HG03432 (cell line): Measurements from ENCODE around the gene CDKAL1.
"Not testable (repeated sequence)": the region's sequence is repeated elsewhere in the genome, so short reads cannot be mapped to it uniquely, and the experiment has no call there.

ENCODE experiments used
- ATAC-seq: cut with Tn5 transposase; IDR thresholded peaks from one replicate; pipeline ENCODE4 v1.9.1; 2021; ENCODE audit warnings: mild to moderate bottlenecking, moderate library complexity; ENCODE audit not compliant: unreplicated experiment

The CDKAL1 gene

GRCh38 chr6:20589266-20589665 is 55.0 kb downstream of the CDKAL1 start:
- no peak for ATAC-seq

GRCh38 chr6:20590476-20590875 is 56.2 kb downstream of the CDKAL1 start:
- not testable (repeated sequence) for ATAC-seq

GRCh38 chr6:20594299-20594853 is 60.1 kb downstream of the CDKAL1 start:
- not testable (repeated sequence) for ATAC-seq

GRCh38 chr6:20599302-20600051 is 65.2 kb downstream of the CDKAL1 start:
- peak; percentile 76 for ATAC-seq

- ATAC-seq: no peak
Measured at GRCh38 chr6:20600831-20601230, 66.6 kb downstream of the CDKAL1 start.

- no peak for ATAC-seq
Measured at GRCh38 chr6:20604159-20604558, 69.9 kb downstream of the CDKAL1 start.

- no peak for ATAC-seq
Measured at GRCh38 chr6:20605061-20605460, 70.8 kb downstream of the CDKAL1 start.

GRCh38 chr6:20605581-20605980 is 71.3 kb downstream of the CDKAL1 start:
- ATAC-seq: no peak

- ATAC-seq: no peak
Measured at GRCh38 chr6:20606831-20607230, 72.6 kb downstream of the CDKAL1 start.

GRCh38 chr6:20608356-20608755 is 74.1 kb downstream of the CDKAL1 start:
- no peak for ATAC-seq

- no peak for ATAC-seq
Measured at GRCh38 chr6:20608905-20609304, 74.6 kb downstream of the CDKAL1 start.

- not testable (repeated sequence) for ATAC-seq
Measured at GRCh38 chr6:20609924-20610323, 75.7 kb downstream of the CDKAL1 start.

- ATAC-seq: no peak
Measured at GRCh38 chr6:20610636-20611370, 76.5 kb downstream of the CDKAL1 start.

GRCh38 chr6:20617537-20617936 is 83.3 kb downstream of the CDKAL1 start:
- ATAC-seq: not testable (repeated sequence)

GRCh38 chr6:20620043-20620442 is 85.8 kb downstream of the CDKAL1 start:
- no peak for ATAC-seq

GRCh38 chr6:20623761-20624160 is 89.5 kb downstream of the CDKAL1 start:
- no peak for ATAC-seq

- no peak for ATAC-seq
Measured at GRCh38 chr6:20626165-20626564, 91.9 kb downstream of the CDKAL1 start.

- ATAC-seq: no peak
Measured at GRCh38 chr6:20629509-20629908, 95.3 kb downstream of the CDKAL1 start.

GRCh38 chr6:20630136-20630535 is 95.9 kb downstream of the CDKAL1 start:
- ATAC-seq: no peak

- no peak for ATAC-seq
Measured at GRCh38 chr6:20630617-20631548, 96.6 kb downstream of the CDKAL1 start.

GRCh38 chr6:20631549-20631924 is 97.3 kb downstream of the CDKAL1 start:
- no peak for ATAC-seq
